Stimulated activated CD8-positive, alpha-beta memory T cell treated with anti-CD3 and anti-CD28 coated beads, Interleukin-7, amount 100 ng/mL, for 48 hours (primary cell): ENCODE data around the gene RPS21.
"Not testable (repeated sequence)": the region's sequence is repeated elsewhere in the genome, so short reads cannot be mapped to it uniquely, and the experiment has no call there.

ENCODE experiments used
- DNase-seq, 2 donors: peaks; one replicate each; pipeline ENCODE4 v3.0.0-alpha.2; 2020; ENCODE audit warnings: low read depth in 1 of 2; ENCODE audit errors: extremely low read depth in 1 of 2

The RPS21 gene

GRCh38 chr20:62423326-62423706, 36.4 kb downstream of the RPS21 start:
- DNase-seq = no peak

- no peak for DNase-seq
These were observed 37.6 kb downstream of the RPS21 start for GRCh38 chr20:62424249-62425107.

GRCh38 chr20:62425281-62426058, 38.6 kb downstream of the RPS21 start:
- no peak for DNase-seq

- DNase-seq = not testable (repeated sequence)
These were observed 39.1 kb downstream of the RPS21 start for GRCh38 chr20:62426059-62426348.

- no peak for DNase-seq
These were observed 39.8 kb downstream of the RPS21 start for GRCh38 chr20:62426699-62427131.

GRCh38 chr20:62427172-62428001, 40.5 kb downstream of the RPS21 start, which contains the start of gene RBBP8NL:
Gene RBBP8NL, minus strand, starts transcription at chr20:62427539. Its CDS starts 7,892 bp downstream, at chr20:62419647.
- no peak for DNase-seq

- DNase-seq = no peak
These were observed 41.1 kb downstream of the RPS21 start for GRCh38 chr20:62428002-62428372.

GRCh38 chr20:62428396-62429295, 41.7 kb downstream of the RPS21 start:
- no peak for DNase-seq

- DNase-seq = no peak
These were observed 42.8 kb downstream of the RPS21 start for GRCh38 chr20:62429455-62430310.

- DNase-seq = no peak
These were observed 43.5 kb downstream of the RPS21 start for GRCh38 chr20:62430311-62430853.

- no peak for DNase-seq
These were observed 44.1 kb downstream of the RPS21 start for GRCh38 chr20:62430866-62431447.

- DNase-seq = no peak
These were observed 47.0 kb downstream of the RPS21 start for GRCh38 chr20:62433658-62434497.

GRCh38 chr20:62436692-62437091, 49.8 kb downstream of the RPS21 start:
- no peak for DNase-seq

GRCh38 chr20:62437496-62437895, 50.6 kb downstream of the RPS21 start:
- DNase-seq = no peak

- DNase-seq = no peak
These were observed 51.0 kb downstream of the RPS21 start for GRCh38 chr20:62437927-62438326.
